HepG2 (cell line): ENCODE measurements around the gene ZMIZ1. TPM values are rescaled to one million over a fixed set of nuclear protein-coding genes. Genes with fewer than 3 reads are reported as not detected.

Experiments used
- CCDC6 ChIP-seq: sonication (generic); formaldehyde crosslinking; IDR thresholded peaks from 2 replicates; pipeline ENCODE4 v1.8.1; 2022; ENCODE audit warnings: mild to moderate bottlenecking, missing genetic modification reagents, moderate library complexity
- CHD2 ChIP-seq: IDR thresholded peaks from 2 replicates; pipeline ENCODE4 v1.6.1; 2011; ENCODE audit warnings: low read depth, low read length, improper control_type of control experiment
- HDAC1 ChIP-seq: sonication (generic); formaldehyde crosslinking; IDR thresholded peaks from 2 replicates; pipeline ENCODE4 v1.5.1; 2020; ENCODE audit warnings: mild to moderate bottlenecking, missing genetic modification reagents
- HNF4G ChIP-seq, 2 experiments: sonication (generic) in 1 of 2; formaldehyde crosslinking in 1 of 2; IDR thresholded peaks; 2 replicates each; pipeline versions ENCODE4 v1.4.0 to v1.6.1; 2011 to 2020; ENCODE audit warnings: borderline replicate concordance in 2 of 2, low read depth in 2 of 2, mild to moderate bottlenecking in 2 of 2, low read length in 1 of 2, missing genetic modification reagents in 1 of 2, moderate library complexity in 1 of 2
- PAWR ChIP-seq: sonication (generic); formaldehyde crosslinking; IDR thresholded peaks from 2 replicates; pipeline ENCODE4 v1.4.0; 2020; ENCODE audit warnings: missing genetic modification reagents, mild to moderate bottlenecking, borderline replicate concordance
- POLR2AphosphoS2 ChIP-seq: IDR thresholded peaks from 2 replicates; pipeline ENCODE4 v1.6.1; 2011; ENCODE audit warnings: low read depth, low read length, improper control_type of control experiment
- PRDM15 ChIP-seq: sonication (generic); formaldehyde crosslinking; IDR thresholded peaks from 2 replicates; pipeline ENCODE4 v1.4.0; 2020; ENCODE audit warnings: missing genetic modification reagents
- SMARCE1 ChIP-seq: fragments of 450-650 bp; IDR thresholded peaks from 2 replicates; pipeline ENCODE4 v1.6.1; 2017; ENCODE audit warnings: borderline replicate concordance
- ZNF136 ChIP-seq: sonication (generic); formaldehyde crosslinking; IDR thresholded peaks from 2 replicates; pipeline ENCODE4 v1.8.1; 2022; ENCODE audit warnings: low read depth, mild to moderate bottlenecking, moderate library complexity, missing genetic modification reagents
- ZNF274 ChIP-seq: sonication (generic); formaldehyde crosslinking; IDR thresholded peaks from 2 replicates; pipeline ENCODE4 v1.5.1; 2020; ENCODE audit warnings: mild to moderate bottlenecking, missing genetic modification reagents
- ZNF737 ChIP-seq: sonication (generic); formaldehyde crosslinking; IDR thresholded peaks from 2 replicates; pipeline ENCODE4 v1.5.0; 2020; ENCODE audit warnings: missing genetic modification reagents, mild to moderate bottlenecking, borderline replicate concordance
- ZNF850 ChIP-seq: sonication (generic); formaldehyde crosslinking; conservative IDR thresholded peaks from 2 replicates; pipeline ENCODE4 v1.9.0; 2021; ENCODE audit warnings: mild to moderate bottlenecking, missing genetic modification reagents
- polyA plus RNA-seq, 8 experiments: library from polyadenylated mRNA; depleted of rRNA in 3 of 8; stranded (reverse) in 7 of 8; unstranded in 1 of 8; fragments of >200 nt; fragmentation: Illumina TruSeq in 4 of 8; extraction: Trizol in 4 of 8; gene quantifications; 2 replicates each; pipeline versions ENCODE4 v1.2.1 to v1.2.3, GENCODE V29; 2011 to 2016; ENCODE audit warnings: low read depth in 4 of 8, missing spikeins in 1 of 8, mixed read lengths in 1 of 8; ENCODE audit not compliant: insufficient read depth in 1 of 8
- total RNA-seq, 5 experiments: library from RNA; depleted of rRNA; stranded (reverse); fragments of >200 nt; fragmentation: Illumina TruSeq; extraction: Trizol; gene quantifications; 2 replicates each; pipeline ENCODE4 v1.2.3, GENCODE V29; 2016; ENCODE audit warnings: low read depth in 1 of 5
- TF ChIP-seq, protein P1 (sequence below): sonication (generic); formaldehyde crosslinking; IDR thresholded peaks from 2 replicates; pipeline ENCODE4 v1.4.0; 2020; ENCODE audit warnings: missing genetic modification reagents
- TF ChIP-seq, protein P2 (sequence below), 2 experiments: sonication (generic) in 1 of 2; formaldehyde crosslinking in 1 of 2; IDR thresholded peaks; 2 replicates each; pipeline versions ENCODE4 v1.6.1 to v1.9.0; 2014 to 2022; ENCODE audit warnings: antibody characterized with exemption in 1 of 2, borderline replicate concordance in 1 of 2, inconsistent platforms in 1 of 2, low read depth in 1 of 2, missing genetic modification reagents in 1 of 2

Gene ZMIZ1
- total and polyA plus RNA-seq, 2 of the 13 experiments (the other 11 are each of a cell fraction or from before 2014, with no cell fraction given), result 5.3 to 10.2 TPM

DNA sequence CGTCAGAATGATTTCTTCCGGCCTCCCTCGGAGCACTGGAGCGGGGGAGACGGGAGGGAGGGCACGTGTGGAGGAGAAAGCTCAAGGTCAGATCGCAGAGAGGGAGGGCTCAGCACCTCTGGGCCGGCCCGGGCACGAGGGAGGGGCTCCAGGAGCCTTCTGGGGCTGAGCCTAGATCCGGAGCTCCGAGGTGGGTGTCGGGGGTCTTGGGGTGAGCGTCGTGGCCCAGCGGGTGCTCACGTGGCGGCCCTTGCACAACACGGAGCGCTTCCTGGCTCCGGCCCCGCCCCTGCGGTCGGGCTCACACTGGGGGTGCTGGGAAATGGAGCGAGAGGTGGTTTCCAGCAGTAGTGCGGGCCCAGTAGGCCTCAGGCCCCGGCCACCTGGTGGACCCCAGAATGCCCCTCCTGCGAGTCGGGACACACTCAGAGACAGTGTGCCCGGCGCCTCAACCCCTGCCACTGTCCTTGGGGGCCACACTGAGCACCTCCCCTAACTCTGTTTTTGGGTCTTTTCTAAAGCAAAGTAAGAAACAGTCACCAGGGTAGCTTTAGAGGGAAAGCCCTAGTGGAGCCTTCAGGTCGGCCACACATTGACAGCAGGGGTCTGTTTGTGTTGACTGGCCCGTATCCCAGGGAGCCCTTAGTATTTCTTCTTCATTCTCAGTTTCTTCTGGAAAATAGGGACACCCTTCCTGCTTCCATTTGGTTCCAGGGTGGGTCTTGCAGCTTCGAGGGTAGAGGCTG lies 279.3 kb downstream of the ZMIZ1 start (continued):
- no peak for TF ChIP-seq PRDM15 (CRISPR knock-in tag)
- no peak for TF ChIP-seq ZNF850 (CRISPR knock-in tag)
- TF ChIP-seq POLR2AphosphoS2, result no peak
- no peak for TF ChIP-seq PAWR (CRISPR knock-in tag)
- no peak for TF ChIP-seq HDAC1
- 0 out of 2 replicates have a peak, but pooled peaks have one; percentile 11 for TF ChIP-seq HNF4G (IDR thresholded peaks at IDR 0.05; ENCODE audit: borderline replicate concordance, low read depth, low read length)
- no peak for TF ChIP-seq HNF4G (CRISPR knock-in tag; IDR thresholded peaks at IDR 0.05; ENCODE audit: borderline replicate concordance, low read depth)
- TF ChIP-seq, protein P1, sequence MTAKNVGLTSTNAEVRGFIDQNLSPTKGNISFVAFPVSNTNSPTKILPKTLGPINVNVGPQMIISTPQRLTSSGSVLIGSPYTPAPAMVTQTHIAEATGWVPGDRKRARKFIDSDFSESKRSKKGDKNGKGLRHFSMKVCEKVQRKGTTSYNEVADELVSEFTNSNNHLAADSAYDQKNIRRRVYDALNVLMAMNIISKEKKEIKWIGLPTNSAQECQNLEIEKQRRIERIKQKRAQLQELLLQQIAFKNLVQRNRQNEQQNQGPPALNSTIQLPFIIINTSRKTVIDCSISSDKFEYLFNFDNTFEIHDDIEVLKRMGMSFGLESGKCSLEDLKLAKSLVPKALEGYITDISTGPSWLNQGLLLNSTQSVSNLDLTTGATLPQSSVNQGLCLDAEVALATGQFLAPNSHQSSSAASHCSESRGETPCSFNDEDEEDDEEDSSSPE, result peak; percentile 67; the same call in 1 of the 2 replicates
- TF ChIP-seq ZNF274, result peak; percentile 91; the same call in 1 of the 2 replicates
- no peak for TF ChIP-seq SMARCE1
- TF ChIP-seq CHD2, result no peak
- TF ChIP-seq ZNF136 (CRISPR knock-in tag), result no peak
- TF ChIP-seq, protein P2, sequence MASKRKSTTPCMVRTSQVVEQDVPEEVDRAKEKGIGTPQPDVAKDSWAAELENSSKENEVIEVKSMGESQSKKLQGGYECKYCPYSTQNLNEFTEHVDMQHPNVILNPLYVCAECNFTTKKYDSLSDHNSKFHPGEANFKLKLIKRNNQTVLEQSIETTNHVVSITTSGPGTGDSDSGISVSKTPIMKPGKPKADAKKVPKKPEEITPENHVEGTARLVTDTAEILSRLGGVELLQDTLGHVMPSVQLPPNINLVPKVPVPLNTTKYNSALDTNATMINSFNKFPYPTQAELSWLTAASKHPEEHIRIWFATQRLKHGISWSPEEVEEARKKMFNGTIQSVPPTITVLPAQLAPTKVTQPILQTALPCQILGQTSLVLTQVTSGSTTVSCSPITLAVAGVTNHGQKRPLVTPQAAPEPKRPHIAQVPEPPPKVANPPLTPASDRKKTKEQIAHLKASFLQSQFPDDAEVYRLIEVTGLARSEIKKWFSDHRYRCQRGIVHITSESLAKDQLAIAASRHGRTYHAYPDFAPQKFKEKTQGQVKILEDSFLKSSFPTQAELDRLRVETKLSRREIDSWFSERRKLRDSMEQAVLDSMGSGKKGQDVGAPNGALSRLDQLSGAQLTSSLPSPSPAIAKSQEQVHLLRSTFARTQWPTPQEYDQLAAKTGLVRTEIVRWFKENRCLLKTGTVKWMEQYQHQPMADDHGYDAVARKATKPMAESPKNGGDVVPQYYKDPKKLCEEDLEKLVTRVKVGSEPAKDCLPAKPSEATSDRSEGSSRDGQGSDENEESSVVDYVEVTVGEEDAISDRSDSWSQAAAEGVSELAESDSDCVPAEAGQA (IDR thresholded peaks at IDR 0.05; ENCODE audit: low read depth), result no peak
- TF ChIP-seq, protein P2 (CRISPR knock-in tag; IDR thresholded peaks at IDR 0.05; ENCODE audit: borderline replicate concordance), result no peak
- peak; percentile 86; the same call in 1 of the 2 replicates for TF ChIP-seq ZNF737
- TF ChIP-seq CCDC6 (CRISPR knock-in tag), result 0 out of 2 replicates have a peak, but pooled peaks have one; percentile 52
